Fibroblast of pulmonary artery (primary cell): Measurements from ENCODE around the gene CPEB3.
A peak's percentile ranks its signal among the peaks of the same experiment; 100 is the strongest.
"Not testable (repeated sequence)": the region's sequence is repeated elsewhere in the genome, so short reads cannot be mapped to it uniquely, and the experiment has no call there.

Experiments
- DNase-seq: peaks from one replicate; pipeline ENCODE4 v3.0.0-alpha.2; 2010; ENCODE audit warnings: low read depth
- H3K4me3 ChIP-seq: replicated peaks from 2 replicates; pipeline ENCODE4 v1.5.1; 2011; ENCODE audit warnings: low read depth, mild to moderate bottlenecking, control low read depth, low read length, moderate library complexity
- TF ChIP-seq, protein P1 (sequence below): IDR thresholded peaks from 2 replicates; pipeline ENCODE4 v1.5.1; 2011; ENCODE audit warnings: mild to moderate bottlenecking, control low read depth, low read length, inconsistent platforms; ENCODE audit errors: missing control alignments

Gene CPEB3

DNA sequence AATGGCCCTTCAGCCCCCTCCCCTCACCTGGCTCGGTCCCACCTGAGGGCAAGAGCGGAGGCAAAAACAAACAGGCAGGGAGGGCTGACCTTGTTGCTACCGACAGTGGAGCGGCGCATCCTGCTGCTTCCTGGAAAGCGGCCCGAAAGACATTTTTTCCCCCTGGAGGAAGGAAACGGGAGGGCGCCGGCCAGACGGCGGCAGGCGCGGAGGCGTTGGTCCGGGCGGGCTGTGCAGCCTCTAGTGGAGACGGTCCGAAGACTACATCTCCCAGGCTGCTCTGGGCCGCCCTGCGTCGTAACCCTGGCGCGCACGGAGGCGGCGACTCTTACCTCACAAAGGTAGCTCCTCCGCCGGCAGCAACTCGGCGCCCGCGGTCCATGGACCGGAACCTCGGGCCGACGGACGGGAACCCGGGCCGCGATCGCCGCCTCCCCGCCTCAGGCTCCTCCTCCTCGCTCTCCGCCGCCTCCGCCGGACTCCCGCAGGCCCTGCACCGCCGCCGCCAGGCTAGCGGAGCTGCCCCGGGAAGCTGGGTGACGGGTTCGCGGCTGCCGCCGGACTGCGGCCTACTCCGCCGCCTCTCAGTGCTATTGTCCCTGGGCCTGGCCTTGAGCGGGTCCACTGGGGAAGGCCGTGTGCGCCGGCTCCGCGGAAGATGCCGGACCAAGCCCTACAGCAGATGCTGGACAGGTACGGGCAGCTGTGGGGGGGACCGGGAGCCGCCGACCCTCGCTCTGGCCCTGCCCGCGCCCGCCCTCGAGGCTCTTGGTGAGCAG is at the start of gene CPEB3, which contains the start of gene MARCHF5:
TSS of gene CPEB3 (minus strand) at position 242 of the 779 bp plus-strand sequence. CDS start 50,728 bp downstream, outside the sequence.
TSS of gene MARCHF5 (plus strand) at position 331 of the 779 bp plus-strand sequence. CDS start at position 659, 328 bp downstream.
- TF ChIP-seq, protein P1, sequence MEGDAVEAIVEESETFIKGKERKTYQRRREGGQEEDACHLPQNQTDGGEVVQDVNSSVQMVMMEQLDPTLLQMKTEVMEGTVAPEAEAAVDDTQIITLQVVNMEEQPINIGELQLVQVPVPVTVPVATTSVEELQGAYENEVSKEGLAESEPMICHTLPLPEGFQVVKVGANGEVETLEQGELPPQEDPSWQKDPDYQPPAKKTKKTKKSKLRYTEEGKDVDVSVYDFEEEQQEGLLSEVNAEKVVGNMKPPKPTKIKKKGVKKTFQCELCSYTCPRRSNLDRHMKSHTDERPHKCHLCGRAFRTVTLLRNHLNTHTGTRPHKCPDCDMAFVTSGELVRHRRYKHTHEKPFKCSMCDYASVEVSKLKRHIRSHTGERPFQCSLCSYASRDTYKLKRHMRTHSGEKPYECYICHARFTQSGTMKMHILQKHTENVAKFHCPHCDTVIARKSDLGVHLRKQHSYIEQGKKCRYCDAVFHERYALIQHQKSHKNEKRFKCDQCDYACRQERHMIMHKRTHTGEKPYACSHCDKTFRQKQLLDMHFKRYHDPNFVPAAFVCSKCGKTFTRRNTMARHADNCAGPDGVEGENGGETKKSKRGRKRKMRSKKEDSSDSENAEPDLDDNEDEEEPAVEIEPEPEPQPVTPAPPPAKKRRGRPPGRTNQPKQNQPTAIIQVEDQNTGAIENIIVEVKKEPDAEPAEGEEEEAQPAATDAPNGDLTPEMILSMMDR = peak; percentile 58
- DNase-seq = peak; percentile 98
- peak within 1 kb of the TSS; percentile 94 for H3K4me3 ChIP-seq

DNA sequence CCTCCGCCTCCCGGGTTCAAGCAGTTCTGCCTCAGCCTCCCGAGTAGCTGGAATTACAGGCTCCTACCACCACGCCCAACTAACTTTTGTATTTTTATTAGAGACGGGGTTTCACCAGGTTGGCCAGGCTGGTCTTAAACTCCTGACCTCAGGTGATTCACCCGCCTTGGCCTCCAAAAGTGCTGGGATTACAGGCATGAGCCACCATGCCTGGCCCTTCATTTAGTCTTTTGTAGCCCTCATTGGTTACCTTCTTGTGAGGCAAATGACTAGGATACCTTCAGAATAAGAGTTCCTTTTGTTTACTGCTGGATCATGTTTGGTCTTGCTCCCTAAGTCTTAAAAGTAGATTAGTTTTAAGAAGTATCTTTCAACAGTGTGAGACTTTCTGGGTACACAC is 39.0 kb upstream of the CPEB3 start:
- not testable (repeated sequence) for H3K4me3 ChIP-seq, DNase-seq

DNA sequence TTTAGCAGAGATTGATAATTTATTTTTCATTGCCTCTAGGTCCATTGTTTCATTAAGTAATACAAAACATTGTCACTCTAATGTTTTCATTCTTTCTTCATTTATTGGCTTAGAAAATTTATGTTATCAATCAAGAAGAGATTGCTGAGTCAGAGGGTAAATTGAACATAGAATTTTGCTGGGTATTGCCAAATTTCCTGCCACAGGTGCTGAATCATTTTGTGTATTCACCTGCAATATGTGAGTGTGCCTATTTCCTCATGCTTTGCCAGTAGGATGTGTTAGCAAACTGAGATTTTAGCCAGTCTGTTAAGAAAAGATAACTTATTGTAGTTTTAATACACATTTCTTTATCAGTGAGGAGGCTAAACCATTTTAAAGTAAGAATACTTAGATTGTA is 38.1 kb upstream of the CPEB3 start:
- DNase-seq = no peak
- H3K4me3 ChIP-seq = no peak overlapping the region
- TF ChIP-seq, protein P1 = no peak

DNA sequence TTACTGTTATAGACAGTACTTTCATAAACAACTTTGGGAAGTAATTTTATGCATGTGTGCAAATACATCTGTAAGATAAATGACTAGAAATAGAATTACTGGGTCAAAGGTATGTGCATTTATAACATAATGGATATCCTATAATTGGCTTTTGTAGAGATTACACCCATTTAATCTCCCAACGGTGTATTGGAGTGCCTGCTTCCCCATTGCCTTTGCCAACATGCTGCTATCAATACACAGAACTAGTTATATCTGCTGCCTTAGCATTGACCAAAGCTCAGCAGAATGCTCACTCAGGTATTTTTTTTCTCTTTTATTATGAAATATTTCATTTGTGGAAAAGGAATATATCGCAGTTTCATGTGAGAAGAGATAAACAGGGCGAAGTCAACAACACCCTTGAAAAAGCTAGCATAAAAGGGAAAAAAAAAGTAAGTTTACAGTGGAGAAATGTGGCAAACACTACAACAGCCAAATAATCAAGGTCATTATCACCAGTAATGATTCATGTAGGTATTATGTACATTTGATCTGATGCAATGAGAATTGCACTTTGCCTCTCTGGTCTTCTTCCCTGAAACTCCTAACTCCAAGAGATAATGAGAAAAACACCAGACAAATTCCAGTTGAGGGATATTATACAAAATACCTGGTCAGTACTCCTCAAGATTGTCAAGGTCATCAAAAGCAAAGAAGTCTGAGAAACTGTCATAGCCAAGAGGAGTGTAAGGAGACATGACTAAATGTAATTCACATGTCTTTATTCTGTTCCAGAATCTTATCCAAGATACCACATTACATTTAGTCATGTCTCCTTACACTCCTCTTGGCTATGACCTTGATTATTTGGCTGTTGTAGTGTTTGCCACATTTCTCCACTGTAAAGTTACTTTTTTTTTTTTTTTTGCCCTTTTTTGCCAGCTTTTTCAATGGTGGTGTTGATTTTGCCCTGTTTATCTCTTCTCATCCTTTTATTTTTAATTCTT is 36.9 kb upstream of the CPEB3 start:
- TF ChIP-seq, protein P1 = no peak
- DNase-seq = no peak
- no peak overlapping the region for H3K4me3 ChIP-seq

DNA sequence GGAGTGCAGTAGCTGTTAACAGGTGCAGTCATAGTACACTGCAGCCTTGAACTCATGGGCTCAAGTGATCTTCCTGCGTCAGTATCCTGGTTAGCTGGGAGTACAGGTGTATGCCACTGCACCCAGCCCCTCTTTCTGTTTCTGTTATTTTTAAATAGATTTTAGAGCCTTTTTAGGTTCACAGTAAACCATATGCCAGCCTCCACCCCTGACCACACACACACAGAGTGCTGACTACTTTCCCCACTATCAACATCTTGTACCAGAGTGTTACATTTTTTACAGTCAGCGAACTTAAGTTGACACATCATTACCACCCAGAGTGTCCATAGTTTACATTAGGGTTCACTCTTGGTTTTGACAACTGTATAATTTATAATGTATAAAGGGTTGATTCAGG is 32.2 kb upstream of the CPEB3 start:
- DNase-seq = no peak
- TF ChIP-seq, protein P1 = no peak

DNA sequence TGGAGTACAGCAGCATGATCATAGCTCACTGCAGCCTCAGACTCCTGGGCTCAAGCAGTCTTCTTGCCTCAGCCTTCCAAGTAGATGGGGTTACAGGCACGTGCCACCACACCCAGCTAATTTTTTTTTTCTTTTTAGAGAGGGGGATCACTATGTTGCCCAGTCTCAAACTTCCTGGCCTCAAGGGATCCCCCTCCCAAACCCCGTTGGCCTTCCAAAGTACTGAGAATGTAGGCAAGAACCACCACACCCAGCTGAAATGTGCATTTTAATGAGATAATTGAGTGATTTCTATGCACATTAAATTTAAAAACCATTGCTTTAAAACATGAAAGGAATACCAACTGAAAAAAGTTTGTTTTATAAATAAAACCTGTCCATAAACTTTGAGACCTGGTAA is 25.7 kb upstream of the CPEB3 start:
- TF ChIP-seq, protein P1 = no peak
- DNase-seq = no peak
- H3K4me3 ChIP-seq = no peak overlapping the region

More for the DNA sequence above, 32.2 kb upstream of the CPEB3 start:
- no peak overlapping the region for H3K4me3 ChIP-seq

DNA sequence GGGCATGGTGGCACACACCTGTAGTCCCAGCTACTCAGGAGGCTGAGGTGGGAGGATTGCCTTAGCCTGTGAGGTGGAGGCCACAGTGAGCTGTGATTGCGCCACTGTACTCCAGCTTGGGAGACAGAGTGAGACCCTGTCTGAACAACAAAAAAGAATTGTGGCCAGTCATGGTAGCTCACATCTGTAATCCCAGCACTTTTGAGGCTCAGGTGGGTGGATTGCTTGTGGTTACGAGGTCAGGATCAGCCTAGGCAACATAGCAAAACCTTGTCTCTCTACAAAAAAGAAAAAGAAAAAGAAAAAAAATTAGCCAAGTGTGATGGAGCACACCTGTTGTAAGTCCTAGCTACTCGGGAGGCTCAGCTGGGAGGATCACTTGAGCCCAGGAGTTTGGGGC is 22.9 kb upstream of the CPEB3 start:
- TF ChIP-seq, protein P1 = no peak
- H3K4me3 ChIP-seq = no peak overlapping the region
- DNase-seq = no peak
